ENCODE results near the gene HS6ST3.

HS6ST3 gene

DNA sequence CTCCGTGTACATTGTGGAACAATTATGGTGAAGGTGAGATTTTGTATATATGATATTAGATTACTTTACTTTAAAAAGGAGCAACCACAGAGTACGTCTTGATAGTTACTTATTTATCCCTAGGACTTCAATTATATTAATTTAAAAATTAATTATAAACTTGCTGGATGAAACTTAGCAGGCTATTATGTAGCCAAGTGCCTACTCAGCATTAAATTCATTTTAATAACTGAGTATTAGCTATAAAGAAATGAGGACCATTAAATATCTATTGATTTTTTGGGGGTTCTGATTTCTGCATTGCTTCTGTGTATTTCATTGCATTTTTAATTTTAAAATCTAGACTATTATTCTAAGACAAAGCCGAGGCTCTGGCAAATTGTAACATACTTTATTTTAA lies 109.4 kb downstream of the HS6ST3 start:
- no peak overlapping the region for H3K4me3 ChIP-seq (ENCODE audit: low read depth, low read length)
- TF ChIP-seq, protein P1, sequence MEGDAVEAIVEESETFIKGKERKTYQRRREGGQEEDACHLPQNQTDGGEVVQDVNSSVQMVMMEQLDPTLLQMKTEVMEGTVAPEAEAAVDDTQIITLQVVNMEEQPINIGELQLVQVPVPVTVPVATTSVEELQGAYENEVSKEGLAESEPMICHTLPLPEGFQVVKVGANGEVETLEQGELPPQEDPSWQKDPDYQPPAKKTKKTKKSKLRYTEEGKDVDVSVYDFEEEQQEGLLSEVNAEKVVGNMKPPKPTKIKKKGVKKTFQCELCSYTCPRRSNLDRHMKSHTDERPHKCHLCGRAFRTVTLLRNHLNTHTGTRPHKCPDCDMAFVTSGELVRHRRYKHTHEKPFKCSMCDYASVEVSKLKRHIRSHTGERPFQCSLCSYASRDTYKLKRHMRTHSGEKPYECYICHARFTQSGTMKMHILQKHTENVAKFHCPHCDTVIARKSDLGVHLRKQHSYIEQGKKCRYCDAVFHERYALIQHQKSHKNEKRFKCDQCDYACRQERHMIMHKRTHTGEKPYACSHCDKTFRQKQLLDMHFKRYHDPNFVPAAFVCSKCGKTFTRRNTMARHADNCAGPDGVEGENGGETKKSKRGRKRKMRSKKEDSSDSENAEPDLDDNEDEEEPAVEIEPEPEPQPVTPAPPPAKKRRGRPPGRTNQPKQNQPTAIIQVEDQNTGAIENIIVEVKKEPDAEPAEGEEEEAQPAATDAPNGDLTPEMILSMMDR (IDR thresholded peaks at IDR 0.05; ENCODE audit: control insufficient read depth, extremely low read depth, insufficient read depth) = no peak
- no peak for DNase-seq (ENCODE audit: low read depth)

DNA sequence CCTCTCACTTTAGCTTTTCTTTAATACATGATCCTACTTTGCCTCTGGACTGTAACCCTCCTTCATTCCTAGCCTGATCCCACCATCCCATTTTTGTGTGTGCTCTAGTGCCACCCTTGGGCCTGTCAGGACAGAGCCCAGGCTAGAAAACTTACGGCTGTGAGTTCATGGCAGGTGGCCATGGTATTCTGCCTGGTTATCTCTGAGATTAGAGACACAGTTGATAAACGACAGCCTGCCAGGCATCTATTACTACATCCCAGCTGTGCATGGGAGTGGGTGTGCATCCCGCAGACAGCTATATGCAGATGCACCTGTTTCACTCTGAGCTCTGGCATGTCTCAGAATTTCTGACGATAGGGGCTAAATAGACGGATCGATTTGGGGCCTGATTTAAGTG lies 110.9 kb downstream of the HS6ST3 start:
- H3K4me3 ChIP-seq (ENCODE audit: low read depth, low read length) = no peak overlapping the region
- TF ChIP-seq, protein P1 (IDR thresholded peaks at IDR 0.05; ENCODE audit: control insufficient read depth, extremely low read depth, insufficient read depth) = no peak
- no peak for DNase-seq (ENCODE audit: low read depth)

DNA sequence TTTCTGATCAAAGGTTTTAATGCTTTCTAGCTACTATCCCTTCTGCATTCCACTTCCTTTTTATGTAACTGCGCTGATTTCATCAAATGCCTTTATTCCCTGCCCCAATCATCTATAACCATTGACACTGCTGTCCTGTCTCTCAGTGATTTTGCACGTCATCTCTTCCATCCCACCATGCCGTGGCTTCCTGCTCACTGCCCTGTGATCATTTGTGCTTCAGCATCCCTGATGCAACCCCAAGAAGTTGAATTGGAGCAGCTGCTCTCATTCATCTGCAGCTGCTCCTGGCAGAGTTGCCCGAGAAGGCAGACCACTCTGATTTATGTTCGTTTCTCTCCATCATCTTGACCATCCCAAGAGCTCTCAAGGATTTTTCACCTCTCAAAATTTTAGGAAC lies 112.4 kb downstream of the HS6ST3 start:
- TF ChIP-seq, protein P1 (IDR thresholded peaks at IDR 0.05; ENCODE audit: control insufficient read depth, extremely low read depth, insufficient read depth) = no peak
- DNase-seq (ENCODE audit: low read depth) = no peak
- no peak overlapping the region for H3K4me3 ChIP-seq (ENCODE audit: low read depth, low read length)

DNA sequence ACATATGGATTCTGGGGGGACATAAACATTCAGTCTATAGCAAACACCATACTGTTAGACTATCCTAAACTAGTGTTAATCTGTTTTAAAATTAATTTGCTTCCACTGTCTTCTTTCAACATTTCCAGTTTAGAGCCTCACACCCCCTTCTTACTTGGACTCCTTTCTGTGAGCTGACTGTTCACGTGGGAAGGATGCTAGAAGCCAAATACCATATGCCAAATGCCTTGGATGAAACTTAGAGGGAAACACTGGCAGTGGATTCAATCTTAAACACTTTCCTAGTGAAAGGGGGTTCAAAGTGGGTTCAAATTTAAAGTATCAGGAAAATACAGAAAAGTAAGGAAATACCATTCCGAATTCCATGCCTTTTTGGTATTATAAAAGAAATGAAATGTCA lies 113.6 kb downstream of the HS6ST3 start:
- no peak overlapping the region for H3K4me3 ChIP-seq (ENCODE audit: low read depth, low read length)
- DNase-seq (ENCODE audit: low read depth) = no peak
- TF ChIP-seq, protein P1 (IDR thresholded peaks at IDR 0.05; ENCODE audit: control insufficient read depth, extremely low read depth, insufficient read depth) = no peak

DNA sequence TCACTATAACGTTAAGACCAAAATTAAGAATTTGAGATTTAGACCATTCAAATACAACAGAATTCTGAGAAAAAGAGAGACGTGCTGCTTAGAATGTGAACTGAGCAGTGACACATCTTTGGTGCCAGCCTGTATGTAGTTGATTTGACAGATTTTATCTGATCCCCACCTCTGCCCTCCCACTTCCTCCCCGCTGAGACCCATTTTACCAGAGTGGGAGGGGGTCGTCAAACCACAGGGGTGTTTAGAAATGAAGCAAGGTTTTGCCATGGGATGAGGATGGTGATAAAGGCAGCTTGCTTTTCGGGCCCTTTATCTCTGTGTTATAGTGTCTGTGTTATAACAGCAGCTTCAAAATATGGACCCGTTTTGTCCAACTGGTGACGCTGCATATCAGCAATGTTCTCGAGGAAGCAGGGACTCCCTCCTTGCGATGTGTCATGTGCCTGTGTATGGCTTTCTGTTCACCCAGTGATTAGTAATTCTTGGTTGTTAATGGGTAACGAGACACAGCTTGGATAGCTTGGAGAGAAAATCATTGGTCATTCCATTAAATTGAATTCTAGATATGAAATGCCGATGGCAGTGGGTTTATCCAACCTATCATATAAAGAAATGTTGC lies 125.0 kb downstream of the HS6ST3 start:
- no peak for DNase-seq (ENCODE audit: low read depth)
- no peak overlapping the region for H3K4me3 ChIP-seq (ENCODE audit: low read depth, low read length)
- TF ChIP-seq, protein P1 (IDR thresholded peaks at IDR 0.05; ENCODE audit: control insufficient read depth, extremely low read depth, insufficient read depth) = no peak

DNA sequence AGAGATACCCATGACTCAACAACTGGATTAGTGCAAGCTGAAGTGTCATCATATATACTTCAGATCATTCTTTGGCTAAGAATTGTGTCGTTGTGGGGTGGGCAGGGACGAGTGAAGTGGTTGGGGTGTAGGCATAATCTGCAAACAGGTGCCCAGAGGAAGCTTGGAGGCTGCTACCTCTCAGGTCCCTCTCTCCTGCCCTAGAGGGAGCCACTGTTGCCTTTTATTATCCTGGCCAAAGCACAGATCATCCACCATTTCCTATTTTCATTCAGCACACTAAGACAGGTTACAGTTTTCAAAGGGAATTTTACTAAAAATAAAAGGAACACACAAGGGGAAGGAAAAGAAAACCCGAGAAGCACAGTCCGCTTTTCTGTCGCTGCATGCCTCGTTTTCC lies 126.6 kb downstream of the HS6ST3 start:
- no peak overlapping the region for H3K4me3 ChIP-seq (ENCODE audit: low read depth, low read length)
- DNase-seq (ENCODE audit: low read depth) = no peak
- TF ChIP-seq, protein P1 (IDR thresholded peaks at IDR 0.05; ENCODE audit: control insufficient read depth, extremely low read depth, insufficient read depth) = no peak

DNA sequence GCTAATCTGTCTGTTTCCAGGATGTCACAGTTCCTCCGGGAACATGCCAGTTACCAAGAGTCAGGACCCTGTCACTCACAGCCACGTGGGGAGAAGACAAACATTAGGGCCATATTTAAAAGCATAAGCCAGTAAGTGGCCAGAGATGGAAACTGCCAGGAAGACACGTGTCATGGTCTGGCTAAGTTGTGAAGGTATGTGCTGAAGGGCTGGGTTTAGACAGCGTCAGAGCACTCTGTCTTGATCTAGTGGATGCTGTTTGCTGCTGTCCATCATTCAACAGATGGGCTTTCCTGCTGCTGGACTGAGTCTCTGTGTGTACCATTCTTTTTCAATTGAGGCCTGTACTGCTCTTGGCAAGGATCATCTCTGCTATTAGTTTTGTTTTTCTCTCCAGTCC lies 128.6 kb downstream of the HS6ST3 start:
- no peak for DNase-seq (ENCODE audit: low read depth)
- H3K4me3 ChIP-seq (ENCODE audit: low read depth, low read length) = no peak overlapping the region
- TF ChIP-seq, protein P1 (IDR thresholded peaks at IDR 0.05; ENCODE audit: control insufficient read depth, extremely low read depth, insufficient read depth) = no peak
